K562 (cell line): Measurements from ENCODE around the gene FKBP8. TPM values are rescaled to one million over a fixed set of nuclear protein-coding genes. Genes with fewer than 3 reads are reported as not detected.

Experiments used
- BRCA1 ChIP-seq, 2 experiments: fragments of 450-650 bp in 1 of 2; sonication (generic) in 1 of 2; formaldehyde crosslinking in 1 of 2; IDR thresholded peaks; 2 replicates each; pipeline versions ENCODE4 v1.5.0 to v1.6.1; 2017 to 2020; ENCODE audit warnings: mild to moderate bottlenecking in 1 of 2, missing genetic modification reagents in 1 of 2
- C11orf30 ChIP-seq: fragments of 450-650 bp; IDR thresholded peaks from 2 replicates; pipeline ENCODE4 v1.6.1; 2016; ENCODE audit warnings: low read depth, mild to moderate bottlenecking
- CBX8 ChIP-seq: fragments of 200-600 bp; sonication (generic); IDR thresholded peaks from 2 replicates; pipeline ENCODE4 v1.6.1; 2012; ENCODE audit warnings: borderline replicate concordance, mixed run types, low read depth, mild to moderate bottlenecking, moderate library complexity, mixed read lengths, low read length, control low read depth, inconsistent platforms; ENCODE audit not compliant: poor library complexity, severe bottlenecking; ENCODE audit errors: extremely low read depth
- ELF2 ChIP-seq: fragments of 250-450 bp; sonication (Bioruptor Pico); IDR thresholded peaks from 2 replicates; pipeline ENCODE4 v1.5.0; 2021; ENCODE audit warnings: mild to moderate bottlenecking
- GATAD2A ChIP-seq: fragments of 450-650 bp; IDR thresholded peaks from 2 replicates; pipeline ENCODE4 v1.6.1; 2017
- HMG20A ChIP-seq: fragments of 450-650 bp; formaldehyde crosslinking; conservative IDR thresholded peaks from 2 replicates; pipeline ENCODE4 v1.4.0; 2020; ENCODE audit warnings: mild to moderate bottlenecking, mixed read lengths
- HNRNPL ChIP-seq: fragments of 200-400 bp; formaldehyde crosslinking; IDR thresholded peaks from 2 replicates; pipeline ENCODE4 v1.6.1; 2017; ENCODE audit warnings: low read depth, mild to moderate bottlenecking, low read length
- RBM22 ChIP-seq: fragments of 200-400 bp; formaldehyde crosslinking; IDR thresholded peaks from 2 replicates; pipeline ENCODE4 v1.6.1; 2018; ENCODE audit warnings: low read length, low read depth; ENCODE audit not compliant: poor library complexity, severe bottlenecking
- SPI1 ChIP-seq: IDR thresholded peaks from 2 replicates; pipeline ENCODE4 v1.6.1; 2011; ENCODE audit warnings: low read depth, low read length, control low read depth, borderline replicate concordance
- TAF7 ChIP-seq: fragments of 450-650 bp; IDR thresholded peaks from 2 replicates; pipeline ENCODE4 v1.6.1; 2016; ENCODE audit warnings: missing genetic modification characterization, missing compliant biosample characterization
- TBP ChIP-seq: optimal IDR thresholded peaks from 2 replicates; pipeline ENCODE3; 2011; ENCODE audit warnings: low read depth, low read length, improper control_type of control experiment
- THRAP3 ChIP-seq: fragments of 450-650 bp; IDR thresholded peaks from 2 replicates; pipeline ENCODE4 v1.6.1; 2016; ENCODE audit warnings: mild to moderate bottlenecking, inconsistent platforms, borderline replicate concordance
- TSC22D4 ChIP-seq: fragments of 450-650 bp; IDR thresholded peaks from 2 replicates; pipeline ENCODE4 v1.6.1; 2016; ENCODE audit warnings: missing genetic modification characterization, missing biosample characterization, control low read depth
- ZFP1 ChIP-seq: fragments of 450-650 bp; formaldehyde crosslinking; IDR thresholded peaks from 2 replicates; pipeline ENCODE4 v1.4.0; 2020; ENCODE audit warnings: mild to moderate bottlenecking, mixed read lengths
- polyA plus RNA-seq, 8 experiments: library from polyadenylated mRNA; depleted of rRNA in 4 of 8; stranded (reverse) in 5 of 8; unstranded in 3 of 8; fragments of >200 nt; fragmentation: Nextera tagmentation in 2 of 8; fragmentation: Illumina TruSeq in 1 of 8; extraction: Ambion mirVana in 2 of 8; extraction: Trizol in 1 of 8; gene quantifications; 2 replicates each; pipeline versions ENCODE4 v1.2.1 to v1.2.3, GENCODE V29; 2011 to 2014; ENCODE audit warnings: inconsistent platforms in 1 of 8, missing spikeins in 1 of 8
- total RNA-seq, 7 experiments: library from RNA; depleted of rRNA in 6 of 7; stranded (reverse); fragments of >200 nt in 6 of 7; fragmentation: Illumina TruSeq in 2 of 7; extraction: Trizol in 2 of 7; gene quantifications; 2 replicates each; pipeline versions ENCODE4 v1.2.1 to v1.2.3, GENCODE V29; 2011 to 2021; ENCODE audit warnings: low replicate concordance in 1 of 7
- TF ChIP-seq, protein P1 (sequence below): sonication (generic); formaldehyde crosslinking; IDR thresholded peaks from 2 replicates; pipeline ENCODE4 v1.9.0; 2022; ENCODE audit warnings: mild to moderate bottlenecking, missing genetic modification reagents
- TF ChIP-seq, protein P2 (sequence below): fragments of 450-650 bp; IDR thresholded peaks from 2 replicates; pipeline ENCODE4 v1.6.1; 2017; ENCODE audit warnings: antibody characterized with exemption, mild to moderate bottlenecking
- TF ChIP-seq, protein P3 (sequence below), 2 experiments: fragments of 450-650 bp; IDR thresholded peaks; 2 replicates each; pipeline ENCODE4 v1.6.1; 2018; ENCODE audit warnings: mild to moderate bottlenecking in 2 of 2, low read depth in 1 of 2; ENCODE audit not compliant: partially characterized antibody in 2 of 2
- TF ChIP-seq, protein P4 (sequence below): sonication (generic); formaldehyde crosslinking; IDR thresholded peaks from 2 replicates; pipeline ENCODE4 v1.8.0; 2023; ENCODE audit warnings: mild to moderate bottlenecking, missing genetic modification reagents

Gene FKBP8
- total and polyA plus RNA-seq, 9 of the 15 experiments (the other 6 are each of a cell fraction or from before 2014, with no cell fraction given), result 0.46 to 236 (median 104) TPM

DNA sequence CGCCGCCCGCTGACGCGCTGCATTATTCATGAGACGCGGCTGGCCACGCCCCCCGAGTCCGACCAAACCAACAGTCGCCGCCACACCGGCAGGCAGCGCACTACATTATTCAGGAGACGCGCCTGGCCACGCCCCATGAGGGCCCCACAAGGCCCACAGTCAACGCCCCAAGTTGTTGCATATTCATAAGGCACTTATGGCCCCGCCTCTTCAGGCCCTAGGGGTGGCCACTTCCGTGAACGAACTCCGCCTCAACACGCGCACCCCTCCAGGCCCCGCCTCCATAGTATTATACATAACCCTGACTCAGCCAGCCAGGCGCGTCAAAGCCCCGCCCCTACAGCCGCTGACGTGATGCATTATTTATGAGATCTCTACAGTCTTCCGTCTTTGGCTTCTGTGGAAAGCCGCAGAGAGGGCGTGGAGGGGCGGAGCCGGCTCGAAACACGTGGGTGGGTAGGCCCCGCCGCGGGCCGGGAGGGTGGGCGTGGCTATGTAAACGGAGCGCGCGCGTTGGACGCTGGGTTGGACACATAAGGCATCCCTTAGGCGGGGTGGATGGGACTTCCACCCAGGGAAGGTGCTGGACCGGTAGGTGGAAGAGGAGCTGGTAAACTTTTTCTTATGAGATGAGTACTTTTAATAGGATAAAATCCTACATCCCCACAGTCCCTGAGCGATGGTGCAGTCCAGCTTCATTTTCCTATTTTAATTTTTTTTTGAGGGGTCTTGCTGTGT lies 21.1 kb downstream of the FKBP8 start (continued):
- TF ChIP-seq THRAP3 (no peak), ELF2 (CRISPR knock-in tag) (0 out of 2 replicates have a peak, but pooled peaks have one; percentile 7), TAF7 (tag) (no peak; the same call in 1 of the 2 replicates), TBP (peak; percentile 43), RBM22 (no peak), ZFP1 (CRISPR knock-in tag) (no peak), BRCA1 (IDR thresholded peaks at IDR 0.05) (no peak), BRCA1 (CRISPR knock-in tag; IDR thresholded peaks at IDR 0.05) (no peak), HMG20A (CRISPR knock-in tag) (no peak), TSC22D4 (no peak), CBX8 (no peak), C11orf30 (peak; percentile 82), GATAD2A (no peak), SPI1 (0 out of 2 replicates have a peak, but pooled peaks have one; percentile 24), HNRNPL (no peak)
- TF ChIP-seq, protein P1, sequence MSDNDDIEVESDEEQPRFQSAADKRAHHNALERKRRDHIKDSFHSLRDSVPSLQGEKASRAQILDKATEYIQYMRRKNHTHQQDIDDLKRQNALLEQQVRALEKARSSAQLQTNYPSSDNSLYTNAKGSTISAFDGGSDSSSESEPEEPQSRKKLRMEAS (CRISPR knock-in tag), result peak; percentile 68
- TF ChIP-seq, protein P2, sequence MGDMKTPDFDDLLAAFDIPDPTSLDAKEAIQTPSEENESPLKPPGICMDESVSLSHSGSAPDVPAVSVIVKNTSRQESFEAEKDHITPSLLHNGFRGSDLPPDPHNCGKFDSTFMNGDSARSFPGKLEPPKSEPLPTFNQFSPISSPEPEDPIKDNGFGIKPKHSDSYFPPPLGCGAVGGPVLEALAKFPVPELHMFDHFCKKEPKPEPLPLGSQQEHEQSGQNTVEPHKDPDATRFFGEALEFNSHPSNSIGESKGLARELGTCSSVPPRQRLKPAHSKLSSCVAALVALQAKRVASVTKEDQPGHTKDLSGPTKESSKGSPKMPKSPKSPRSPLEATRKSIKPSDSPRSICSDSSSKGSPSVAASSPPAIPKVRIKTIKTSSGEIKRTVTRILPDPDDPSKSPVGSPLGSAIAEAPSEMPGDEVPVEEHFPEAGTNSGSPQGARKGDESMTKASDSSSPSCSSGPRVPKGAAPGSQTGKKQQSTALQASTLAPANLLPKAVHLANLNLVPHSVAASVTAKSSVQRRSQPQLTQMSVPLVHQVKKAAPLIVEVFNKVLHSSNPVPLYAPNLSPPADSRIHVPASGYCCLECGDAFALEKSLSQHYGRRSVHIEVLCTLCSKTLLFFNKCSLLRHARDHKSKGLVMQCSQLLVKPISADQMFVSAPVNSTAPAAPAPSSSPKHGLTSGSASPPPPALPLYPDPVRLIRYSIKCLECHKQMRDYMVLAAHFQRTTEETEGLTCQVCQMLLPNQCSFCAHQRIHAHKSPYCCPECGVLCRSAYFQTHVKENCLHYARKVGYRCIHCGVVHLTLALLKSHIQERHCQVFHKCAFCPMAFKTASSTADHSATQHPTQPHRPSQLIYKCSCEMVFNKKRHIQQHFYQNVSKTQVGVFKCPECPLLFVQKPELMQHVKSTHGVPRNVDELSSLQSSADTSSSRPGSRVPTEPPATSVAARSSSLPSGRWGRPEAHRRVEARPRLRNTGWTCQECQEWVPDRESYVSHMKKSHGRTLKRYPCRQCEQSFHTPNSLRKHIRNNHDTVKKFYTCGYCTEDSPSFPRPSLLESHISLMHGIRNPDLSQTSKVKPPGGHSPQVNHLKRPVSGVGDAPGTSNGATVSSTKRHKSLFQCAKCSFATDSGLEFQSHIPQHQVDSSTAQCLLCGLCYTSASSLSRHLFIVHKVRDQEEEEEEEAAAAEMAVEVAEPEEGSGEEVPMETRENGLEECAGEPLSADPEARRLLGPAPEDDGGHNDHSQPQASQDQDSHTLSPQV, result no peak
- TF ChIP-seq, protein P3, sequence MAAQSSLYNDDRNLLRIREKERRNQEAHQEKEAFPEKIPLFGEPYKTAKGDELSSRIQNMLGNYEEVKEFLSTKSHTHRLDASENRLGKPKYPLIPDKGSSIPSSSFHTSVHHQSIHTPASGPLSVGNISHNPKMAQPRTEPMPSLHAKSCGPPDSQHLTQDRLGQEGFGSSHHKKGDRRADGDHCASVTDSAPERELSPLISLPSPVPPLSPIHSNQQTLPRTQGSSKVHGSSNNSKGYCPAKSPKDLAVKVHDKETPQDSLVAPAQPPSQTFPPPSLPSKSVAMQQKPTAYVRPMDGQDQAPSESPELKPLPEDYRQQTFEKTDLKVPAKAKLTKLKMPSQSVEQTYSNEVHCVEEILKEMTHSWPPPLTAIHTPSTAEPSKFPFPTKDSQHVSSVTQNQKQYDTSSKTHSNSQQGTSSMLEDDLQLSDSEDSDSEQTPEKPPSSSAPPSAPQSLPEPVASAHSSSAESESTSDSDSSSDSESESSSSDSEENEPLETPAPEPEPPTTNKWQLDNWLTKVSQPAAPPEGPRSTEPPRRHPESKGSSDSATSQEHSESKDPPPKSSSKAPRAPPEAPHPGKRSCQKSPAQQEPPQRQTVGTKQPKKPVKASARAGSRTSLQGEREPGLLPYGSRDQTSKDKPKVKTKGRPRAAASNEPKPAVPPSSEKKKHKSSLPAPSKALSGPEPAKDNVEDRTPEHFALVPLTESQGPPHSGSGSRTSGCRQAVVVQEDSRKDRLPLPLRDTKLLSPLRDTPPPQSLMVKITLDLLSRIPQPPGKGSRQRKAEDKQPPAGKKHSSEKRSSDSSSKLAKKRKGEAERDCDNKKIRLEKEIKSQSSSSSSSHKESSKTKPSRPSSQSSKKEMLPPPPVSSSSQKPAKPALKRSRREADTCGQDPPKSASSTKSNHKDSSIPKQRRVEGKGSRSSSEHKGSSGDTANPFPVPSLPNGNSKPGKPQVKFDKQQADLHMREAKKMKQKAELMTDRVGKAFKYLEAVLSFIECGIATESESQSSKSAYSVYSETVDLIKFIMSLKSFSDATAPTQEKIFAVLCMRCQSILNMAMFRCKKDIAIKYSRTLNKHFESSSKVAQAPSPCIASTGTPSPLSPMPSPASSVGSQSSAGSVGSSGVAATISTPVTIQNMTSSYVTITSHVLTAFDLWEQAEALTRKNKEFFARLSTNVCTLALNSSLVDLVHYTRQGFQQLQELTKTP (IDR thresholded peaks at IDR 0.05; ENCODE audit: low read depth in 1 of 2, partially characterized antibody in 2 of 2), result peak in 1 of 2 experiments; percentile 76
- TF ChIP-seq, protein P4, sequence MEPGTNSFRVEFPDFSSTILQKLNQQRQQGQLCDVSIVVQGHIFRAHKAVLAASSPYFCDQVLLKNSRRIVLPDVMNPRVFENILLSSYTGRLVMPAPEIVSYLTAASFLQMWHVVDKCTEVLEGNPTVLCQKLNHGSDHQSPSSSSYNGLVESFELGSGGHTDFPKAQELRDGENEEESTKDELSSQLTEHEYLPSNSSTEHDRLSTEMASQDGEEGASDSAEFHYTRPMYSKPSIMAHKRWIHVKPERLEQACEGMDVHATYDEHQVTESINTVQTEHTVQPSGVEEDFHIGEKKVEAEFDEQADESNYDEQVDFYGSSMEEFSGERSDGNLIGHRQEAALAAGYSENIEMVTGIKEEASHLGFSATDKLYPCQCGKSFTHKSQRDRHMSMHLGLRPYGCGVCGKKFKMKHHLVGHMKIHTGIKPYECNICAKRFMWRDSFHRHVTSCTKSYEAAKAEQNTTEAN (CRISPR knock-in tag), result no peak
